GM19438 (cell line): ENCODE measurements around the gene ATIC.
"Not testable (repeated sequence)": the region's sequence is repeated elsewhere in the genome, so short reads cannot be mapped to it uniquely, and the experiment has no call there.

Experiments used
- ATAC-seq: cut with Tn5 transposase; IDR thresholded peaks from one replicate; pipeline ENCODE4 v1.9.1; 2021; ENCODE audit warnings: low read depth; ENCODE audit not compliant: unreplicated experiment

The ATIC gene

GRCh38 chr2:215360059-215360458 lies 48.2 kb downstream of the ATIC start:
- not testable (repeated sequence) for ATAC-seq

GRCh38 chr2:215360596-215360995 lies 48.7 kb downstream of the ATIC start:
- no peak for ATAC-seq

- ATAC-seq, result no peak
Measured at GRCh38 chr2:215361211-215361875, 49.5 kb downstream of the ATIC start.

- no peak for ATAC-seq
Measured at GRCh38 chr2:215361876-215362561, 50.2 kb downstream of the ATIC start.

- ATAC-seq, result no peak
Measured at GRCh38 chr2:215362562-215362904, 50.7 kb downstream of the ATIC start.

GRCh38 chr2:215363039-215363438 lies 51.2 kb downstream of the ATIC start:
- ATAC-seq, result no peak

GRCh38 chr2:215363461-215364156 lies 51.8 kb downstream of the ATIC start:
- ATAC-seq, result no peak

GRCh38 chr2:215364157-215365155 lies 52.6 kb downstream of the ATIC start:
- no peak for ATAC-seq

- ATAC-seq, result no peak
Measured at GRCh38 chr2:215365184-215365658, 53.4 kb downstream of the ATIC start.

- no peak for ATAC-seq
Measured at GRCh38 chr2:215366440-215367032, 54.7 kb downstream of the ATIC start.

GRCh38 chr2:215367662-215368492 lies 56.0 kb downstream of the ATIC start:
- no peak for ATAC-seq

GRCh38 chr2:215368493-215368809 lies 56.6 kb downstream of the ATIC start:
- no peak for ATAC-seq

- no peak for ATAC-seq
Measured at GRCh38 chr2:215369181-215369760, 57.4 kb downstream of the ATIC start.

GRCh38 chr2:215370112-215370965 lies 58.5 kb downstream of the ATIC start:
- ATAC-seq, result no peak

GRCh38 chr2:215371915-215372897 lies 60.3 kb downstream of the ATIC start:
- no peak for ATAC-seq

GRCh38 chr2:215372968-215373649 lies 61.2 kb downstream of the ATIC start:
- no peak for ATAC-seq
